ENCODE results near the gene STX16.

DNA sequence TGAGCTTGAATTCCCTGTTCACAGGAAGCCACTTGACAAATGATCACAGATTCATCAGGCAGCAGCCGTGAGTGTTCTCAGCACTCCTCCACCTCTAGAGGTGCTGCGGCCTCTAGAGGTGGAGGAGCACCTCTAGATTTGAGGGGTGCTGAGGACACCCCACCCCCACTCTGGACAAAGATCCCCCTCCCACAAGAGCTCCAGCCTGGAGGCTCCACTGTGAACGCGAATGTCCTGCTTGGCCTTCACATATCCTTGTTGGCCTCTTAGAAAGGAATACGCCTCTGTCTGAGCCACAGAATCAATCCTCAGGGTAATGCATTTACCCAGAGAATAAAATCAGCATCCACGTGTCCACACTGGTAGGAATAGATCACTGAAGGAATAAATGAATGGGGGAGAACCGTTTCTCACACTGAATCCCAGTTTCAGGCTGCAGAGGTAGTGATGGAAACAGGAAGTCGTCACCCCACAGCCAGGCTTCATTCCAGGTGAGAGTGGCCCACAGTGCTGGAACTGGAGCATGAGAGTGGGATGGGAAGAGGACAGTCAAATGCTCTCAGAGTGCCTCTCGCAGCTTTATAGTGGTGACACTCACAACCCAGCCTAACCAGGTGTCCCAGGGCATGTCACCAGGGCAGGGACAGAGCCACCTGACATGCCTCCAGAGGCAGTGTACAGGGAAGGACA, 58.1 kb downstream of the STX16 start:
- TF ChIP-seq GTF2F1 (IDR thresholded peaks at IDR 0.05; ENCODE audit: low read length): no peak
- TF ChIP-seq ZNF780A (CRISPR knock-in tag; IDR thresholded peaks at IDR 0.05): no peak
- no peak for TF ChIP-seq UBTF (CRISPR knock-in tag; IDR thresholded peaks at IDR 0.05)
- no peak for TF ChIP-seq ZNF775 (CRISPR knock-in tag; IDR thresholded peaks at IDR 0.05; ENCODE audit: borderline replicate concordance)
- no peak for TF ChIP-seq RAD51 (IDR thresholded peaks at IDR 0.05; ENCODE audit: borderline replicate concordance)
- no peak for TF ChIP-seq POLR2A (IDR thresholded peaks at IDR 0.05; ENCODE audit: insufficient read depth in 1 of 2, low read depth in 2 of 2, low read length in 2 of 2)
- TF ChIP-seq EP300 (IDR thresholded peaks at IDR 0.05; ENCODE audit: low read depth in 2 of 2, low read length in 2 of 2): no peak
- TF ChIP-seq EP300 (CRISPR knock-in tag; IDR thresholded peaks at IDR 0.05; ENCODE audit: borderline replicate concordance): no peak
- TF ChIP-seq KDM1A (CRISPR knock-in tag; IDR thresholded peaks at IDR 0.05): no peak
- TF ChIP-seq CTCF (CRISPR knock-in tag; IDR thresholded peaks at IDR 0.05): no peak
- TF ChIP-seq NR2C2 (CRISPR knock-in tag; IDR thresholded peaks at IDR 0.05; ENCODE audit: borderline replicate concordance): no peak
